IPS DF 6.9 (cell line): ENCODE data around the gene CALCB.

Experiments used
- DNase-seq: peaks from one replicate; pipeline ENCODE4 v3.0.0-alpha.2; 2013; ENCODE audit warnings: low read depth, low spot score
- H3K27ac ChIP-seq: one replicate; pipeline ENCODE4 v1.5.1; 2013; ENCODE audit warnings: low read length, control low read depth
- H3K27me3 ChIP-seq: 2 replicates; pipeline ENCODE4 v1.6.1; 2013; ENCODE audit warnings: mild to moderate bottlenecking, low read length; ENCODE audit not compliant: control insufficient read depth, insufficient read depth
- H3K36me3 ChIP-seq: 2 replicates; pipeline ENCODE4 v1.6.1; 2013; ENCODE audit warnings: low read length; ENCODE audit not compliant: control insufficient read depth, insufficient read depth
- H3K4me1 ChIP-seq: 2 replicates; pipeline ENCODE4 v1.6.1; 2013; ENCODE audit warnings: low read length; ENCODE audit not compliant: control insufficient read depth, insufficient read depth
- H3K4me3 ChIP-seq: 2 replicates; pipeline ENCODE4 v1.5.1; 2013; ENCODE audit warnings: mild to moderate bottlenecking, low read length
- H3K9me3 ChIP-seq: 2 replicates; pipeline ENCODE4 v1.6.1; 2013; ENCODE audit warnings: low read length, inconsistent platforms; ENCODE audit not compliant: control insufficient read depth, insufficient read depth
- WGBS: extraction: QIAGEN DNeasy Blood & Tissue Kit; methylation state at CpG from one replicate; pipeline ENCODE4 v1.1.7; 2013; ENCODE audit warnings: mixed read lengths, missing lambda C conversion rate; ENCODE audit not compliant: insufficient read length, insufficient coverage; 5-methylcytosine and 5-hydroxymethylcytosine counted together

The CALCB gene

GRCh38 chr11:15117751-15118150 lies 44.4 kb downstream of the CALCB start:
- Histone ChIP-seq H3K36me3 (no peaks in the 10 kb centered on the region), H3K4me1 (peaks cover 5% of the 10 kb centered on the region), H3K27me3 (peaks cover 14% of the 10 kb centered on the region), H3K4me3 (no peak overlapping the region), H3K27ac (no peak overlapping the region), H3K9me3 (no peaks in the 10 kb centered on the region)
- no CpG with 5 or more reads among the region's 4 CpGs for WGBS
- no peak for DNase-seq

GRCh38 chr11:15118431-15118830 lies 45.0 kb downstream of the CALCB start:
- H3K4me3 ChIP-seq = no peak overlapping the region
- no peaks in the 10 kb centered on the region for H3K9me3 ChIP-seq
- peaks cover 14% of the 10 kb centered on the region for H3K27me3 ChIP-seq
- no peak overlapping the region for H3K27ac ChIP-seq
- H3K36me3 ChIP-seq = no peaks in the 10 kb centered on the region
- DNase-seq = no peak
- H3K4me1 ChIP-seq = peaks cover 5% of the 10 kb centered on the region

GRCh38 chr11:15119352-15119751 lies 46.0 kb downstream of the CALCB start:
- peaks cover 8% of the 10 kb centered on the region; the same call in 1 of the 2 replicates for H3K27me3 ChIP-seq
- no peaks in the 10 kb centered on the region for H3K9me3 ChIP-seq
- no peak for DNase-seq
- no CpG with 5 or more reads among the region's 4 CpGs for WGBS
- no peak overlapping the region for H3K4me3 ChIP-seq
- H3K36me3 ChIP-seq = no peaks in the 10 kb centered on the region
- peaks cover 3% of the 10 kb centered on the region for H3K4me1 ChIP-seq
- H3K27ac ChIP-seq = no peak overlapping the region

- Histone ChIP-seq H3K36me3 (no peaks in the 10 kb centered on the region), H3K4me3 (no peak overlapping the region), H3K27me3 (peaks cover 8% of the 10 kb centered on the region; the same call in 1 of the 2 replicates), H3K9me3 (no peaks in the 10 kb centered on the region), H3K27ac (no peak overlapping the region), H3K4me1 (peaks cover 3% of the 10 kb centered on the region)
- no CpG with 5 or more reads among the region's 1 CpG for WGBS
- DNase-seq = no peak
Measured at GRCh38 chr11:15119826-15120225, 46.4 kb downstream of the CALCB start.

GRCh38 chr11:15123849-15124248 lies 50.5 kb downstream of the CALCB start:
- H3K27ac ChIP-seq = no peak overlapping the region
- no peaks in the 10 kb centered on the region for H3K27me3 ChIP-seq
- no CpG with 5 or more reads among the region's 1 CpG for WGBS
- no peak for DNase-seq
- no peak overlapping the region for H3K4me3 ChIP-seq
- H3K9me3 ChIP-seq = no peaks in the 10 kb centered on the region
- no peaks in the 10 kb centered on the region for H3K36me3 ChIP-seq
- no peaks in the 10 kb centered on the region for H3K4me1 ChIP-seq

- H3K36me3 ChIP-seq = no peaks in the 10 kb centered on the region
- no peak overlapping the region for H3K4me3 ChIP-seq
- no peak overlapping the region for H3K27ac ChIP-seq
- no peaks in the 10 kb centered on the region for H3K9me3 ChIP-seq
- no CpG with 5 or more reads among the region's 2 CpGs for WGBS
- H3K4me1 ChIP-seq = no peaks in the 10 kb centered on the region
- no peak for DNase-seq
- H3K27me3 ChIP-seq = no peaks in the 10 kb centered on the region
Measured at GRCh38 chr11:15124528-15124927, 51.1 kb downstream of the CALCB start.

- no peaks in the 10 kb centered on the region for H3K36me3 ChIP-seq
- WGBS = no CpG with 5 or more reads among the region's 6 CpGs
- DNase-seq = no peak
- no peaks in the 10 kb centered on the region for H3K4me1 ChIP-seq
- no peak overlapping the region for H3K27ac ChIP-seq
- no peaks in the 10 kb centered on the region for H3K9me3 ChIP-seq
- H3K4me3 ChIP-seq = no peak overlapping the region
- no peaks in the 10 kb centered on the region for H3K27me3 ChIP-seq
Measured at GRCh38 chr11:15127341-15127740, 53.9 kb downstream of the CALCB start.
